IPS DF 4.7 (cell line): ENCODE data around the gene TGM2.

Experiments
- DNase-seq: peaks from one replicate; pipeline ENCODE4 v3.0.0-alpha.2; 2013; ENCODE audit warnings: low spot score; ENCODE audit errors: extremely low read depth

TGM2 gene

GRCh38 chr20:38199501-38200390, 34.7 kb upstream of the TGM2 start:
- no peak for DNase-seq

GRCh38 chr20:38198238-38198861, 33.3 kb upstream of the TGM2 start:
- no peak for DNase-seq

GRCh38 chr20:38197619-38198018, 32.5 kb upstream of the TGM2 start:
- DNase-seq, result no peak

DNA sequence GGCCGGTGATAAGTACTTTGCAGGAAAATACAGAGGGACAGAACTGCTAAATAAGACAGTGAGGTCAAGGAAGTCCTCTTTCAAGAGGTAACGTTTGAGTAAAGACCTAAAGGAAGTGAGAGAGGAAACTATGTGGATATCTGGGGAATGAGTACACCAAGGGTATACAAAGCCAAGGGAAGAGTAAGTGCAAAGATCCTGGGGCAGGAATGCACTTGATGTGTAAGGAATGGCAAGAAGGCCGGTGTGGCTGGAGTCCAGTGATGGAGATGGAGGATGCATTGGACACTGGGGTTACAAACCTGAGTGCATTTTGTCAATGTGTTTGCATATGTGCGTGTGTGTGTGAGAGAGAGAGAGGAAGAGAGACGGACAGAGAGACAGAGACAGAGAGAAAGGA, 32.1 kb upstream of the TGM2 start:
- DNase-seq, result no peak

GRCh38 chr20:38196592-38196991, 31.5 kb upstream of the TGM2 start:
- no peak for DNase-seq

GRCh38 chr20:38196076-38196475, 31.0 kb upstream of the TGM2 start:
- no peak for DNase-seq

GRCh38 chr20:38195521-38195920, 30.5 kb upstream of the TGM2 start:
- no peak for DNase-seq

DNA sequence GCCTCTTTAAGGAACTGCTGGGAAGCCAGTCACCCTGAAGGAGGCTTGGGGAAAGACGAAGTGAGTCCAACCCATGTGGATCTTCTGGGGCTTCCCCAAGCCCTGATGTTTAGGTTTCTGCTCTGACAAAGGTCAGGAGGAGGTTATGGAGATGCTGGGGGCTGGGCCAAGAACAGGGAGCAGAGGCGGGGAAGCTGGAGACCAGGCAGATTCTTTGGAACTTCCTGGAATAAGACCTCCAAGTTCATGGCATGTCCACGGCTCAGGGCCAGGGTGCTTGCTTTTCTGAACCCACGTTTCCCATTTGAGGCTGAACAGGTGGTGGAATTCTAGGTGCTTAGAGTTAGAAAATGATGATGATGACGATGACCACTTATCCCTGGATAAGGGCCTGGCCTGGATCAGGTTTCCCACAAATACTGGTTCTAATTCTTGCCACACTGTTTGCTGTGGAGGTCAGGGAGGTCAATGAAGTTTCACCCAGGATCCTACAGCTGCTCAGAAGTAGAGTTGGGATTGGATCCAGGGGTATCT, 30.0 kb upstream of the TGM2 start:
- DNase-seq, result no peak

- DNase-seq, result no peak
Observed at GRCh38 chr20:38193586-38194105, 28.6 kb upstream of the TGM2 start.

- DNase-seq, result no peak
Observed at GRCh38 chr20:38192323-38192885, 27.3 kb upstream of the TGM2 start.

- DNase-seq, result no peak
Observed at GRCh38 chr20:38191654-38192053, 26.6 kb upstream of the TGM2 start.

DNA sequence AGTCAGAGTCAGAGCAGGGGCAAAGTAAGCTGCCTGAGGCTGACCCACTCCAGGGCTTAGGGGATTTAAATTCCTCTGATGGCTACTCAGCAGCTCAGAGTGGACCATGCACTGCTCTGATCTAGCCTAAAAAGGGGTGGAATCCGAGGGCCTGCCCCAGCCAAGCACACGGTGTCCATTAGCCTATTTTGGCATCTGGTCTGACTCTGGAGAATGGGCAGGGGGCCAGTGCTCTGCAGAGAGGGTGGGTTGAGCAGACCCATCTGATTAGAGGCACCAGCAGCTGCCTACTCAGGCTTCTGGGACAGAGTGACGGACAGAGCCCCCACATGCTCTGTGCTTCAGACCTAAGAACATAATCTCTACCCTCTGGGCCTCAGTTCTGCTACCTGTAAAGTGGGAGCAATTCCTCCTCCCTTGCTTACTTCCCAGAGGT, 25.9 kb upstream of the TGM2 start:
- no peak for DNase-seq

GRCh38 chr20:38190166-38190565, 25.1 kb upstream of the TGM2 start:
- no peak for DNase-seq

DNA sequence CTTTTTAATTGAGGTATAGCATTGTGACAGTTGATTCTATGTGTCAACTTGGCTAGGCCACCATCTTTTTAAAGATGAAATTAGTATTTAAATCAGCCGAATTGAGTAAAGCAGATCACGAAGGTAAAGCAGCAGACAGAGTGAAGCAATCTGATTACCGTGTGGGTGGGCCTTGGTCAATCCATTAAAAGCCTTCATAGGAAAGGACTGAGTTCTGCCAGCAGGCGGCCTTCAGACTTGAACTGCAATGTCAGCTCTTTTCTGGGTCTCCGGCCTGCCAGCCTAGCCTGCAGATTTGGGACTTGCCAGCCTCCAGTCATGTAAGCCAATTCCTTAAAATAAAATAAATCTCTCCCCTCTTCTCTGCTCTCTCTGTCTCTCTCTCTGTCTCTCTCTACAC, 22.4 kb upstream of the TGM2 start:
- no peak for DNase-seq

GRCh38 chr20:38186788-38187221, 21.7 kb upstream of the TGM2 start:
- no peak for DNase-seq

DNA sequence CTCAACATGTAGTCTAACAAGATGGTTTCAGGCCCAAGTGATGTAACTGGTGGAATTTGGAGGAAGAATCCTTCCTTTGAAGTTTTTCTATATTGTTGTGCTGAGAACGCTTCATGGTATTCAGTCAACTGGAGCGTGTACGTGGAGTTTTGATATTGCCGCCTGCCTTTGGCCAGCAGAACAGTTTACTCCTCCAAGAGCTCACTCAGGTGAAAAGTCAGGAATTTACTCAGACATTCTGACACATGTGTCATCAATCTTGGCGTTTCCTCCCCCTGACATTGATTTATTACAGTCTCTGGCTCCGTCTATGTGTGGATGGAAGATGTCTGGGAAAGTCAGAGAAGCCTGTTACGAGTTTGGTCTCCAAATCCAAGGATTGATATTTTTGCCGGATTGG, 19.0 kb upstream of the TGM2 start:
- no peak for DNase-seq

DNA sequence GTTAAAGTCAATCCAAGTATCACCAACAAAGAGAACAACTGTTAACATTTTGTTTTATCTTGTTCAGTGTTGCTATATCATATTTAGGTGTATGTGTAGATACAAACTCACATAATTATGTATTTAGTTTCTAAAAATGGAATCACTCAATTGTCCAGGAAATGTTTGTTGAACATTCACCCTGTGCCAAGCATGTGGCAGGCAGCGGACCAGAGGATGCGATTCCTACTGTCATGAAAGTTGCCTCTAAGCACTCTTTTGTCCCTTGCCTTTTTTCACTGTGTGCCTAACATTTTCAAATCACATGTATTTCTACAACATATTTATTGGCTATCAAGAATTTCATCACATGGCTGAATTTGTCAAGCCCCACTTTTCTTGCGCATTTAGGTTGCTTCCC, 16.9 kb upstream of the TGM2 start:
- no peak for DNase-seq

- DNase-seq, result no peak
Observed at GRCh38 chr20:38181207-38181801, 16.2 kb upstream of the TGM2 start.

GRCh38 chr20:38180781-38181180, 15.7 kb upstream of the TGM2 start:
- DNase-seq, result no peak

DNA sequence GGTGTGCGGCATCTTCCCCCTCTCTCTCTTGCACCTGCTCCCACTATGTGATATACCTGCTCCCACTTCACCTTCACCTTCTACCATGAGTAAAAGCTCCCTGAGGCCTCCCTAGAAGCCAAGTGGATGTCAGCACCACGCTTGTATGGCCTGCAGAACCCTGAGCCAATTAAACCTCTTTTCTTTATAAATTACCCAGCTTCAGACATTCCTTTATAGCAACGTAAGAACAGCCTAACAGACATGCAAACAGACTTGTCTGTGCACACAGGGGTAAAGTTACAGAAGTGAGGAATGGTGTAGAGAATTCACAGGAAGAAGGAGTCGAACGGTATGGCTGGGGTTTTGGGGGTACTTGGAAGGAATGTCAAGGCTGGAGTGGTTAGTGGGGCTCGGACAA, 14.8 kb upstream of the TGM2 start:
- DNase-seq, result no peak

- no peak for DNase-seq
Observed at GRCh38 chr20:38178581-38178980, 13.5 kb upstream of the TGM2 start.

DNA sequence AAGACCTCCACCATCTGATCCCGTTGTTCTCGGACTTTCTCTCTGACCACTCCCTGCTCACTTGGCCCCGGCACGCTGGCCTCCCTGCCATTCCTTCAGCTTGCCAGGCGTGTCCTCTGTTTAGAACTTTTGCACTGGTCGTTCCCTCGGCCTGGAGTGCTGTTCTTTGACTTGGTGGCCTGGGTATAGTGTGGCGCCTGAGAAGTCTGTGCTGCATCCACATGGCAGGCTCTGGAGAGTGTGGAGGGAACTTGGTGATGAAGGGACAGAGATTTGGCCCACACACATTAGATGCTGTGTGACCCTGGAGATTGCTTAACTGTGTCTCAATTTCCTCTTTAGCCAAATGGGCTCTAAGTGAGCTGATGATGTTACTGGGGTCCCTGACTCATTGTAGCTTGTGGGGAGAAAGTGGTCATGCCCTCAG, 13.0 kb upstream of the TGM2 start:
- no peak for DNase-seq
